HFFc6 (cell line): Measurements from ENCODE around the gene LIPC. TPM values are rescaled to one million over a fixed set of nuclear protein-coding genes. Genes with fewer than 3 reads are reported as not detected.

Experiments used
- DNase-seq: peaks from one replicate; pipeline ENCODE4 v3.0.0-alpha.2; 2018
- H3K27ac Mint-ChIP-seq: 2 replicates; pipeline ENCODE4 v1.8.0; 2020; ENCODE audit warnings: mild to moderate bottlenecking, mixed read lengths
- H3K27me3 Mint-ChIP-seq: 2 replicates; pipeline ENCODE4 v1.8.0; 2021; ENCODE audit warnings: mild to moderate bottlenecking, moderate library complexity, mixed read lengths; ENCODE audit not compliant: insufficient read depth
- H3K36me3 Mint-ChIP-seq: 2 replicates; pipeline ENCODE4 v1.8.0; 2021; ENCODE audit warnings: low read depth, mixed read lengths
- H3K4me1 Mint-ChIP-seq: 2 replicates; pipeline ENCODE4 v1.8.0; 2020; ENCODE audit warnings: low read depth, mixed read lengths
- H3K4me3 Mint-ChIP-seq: 2 replicates; pipeline ENCODE4 v1.8.0; 2020; ENCODE audit warnings: mild to moderate bottlenecking, moderate library complexity, mixed read lengths
- H3K9me3 Mint-ChIP-seq: 2 replicates; pipeline ENCODE4 v1.8.0; 2020; ENCODE audit warnings: mild to moderate bottlenecking, mixed read lengths
- total RNA-seq, 6 experiments: library from RNA; stranded (reverse); fragmentation: NEBNext Ultra II Directional; extraction: Animal tissue kit (Norgen Biotek cat#: 25700); gene quantifications; 2 replicates in 1 of 6; 3 replicates in 5 of 6; pipeline ENCODE4 v1.2.3, GENCODE V29; 2021
- TF ChIP-seq, protein P1 (sequence below): fragments of 200-600 bp; sonication (generic); IDR thresholded peaks from 2 replicates; pipeline ENCODE4 v1.5.0; 2021; ENCODE audit warnings: antibody characterized with exemption, mild to moderate bottlenecking

Gene LIPC
- total RNA-seq, 6 experiments from 2014 or later = not detected

DNA sequence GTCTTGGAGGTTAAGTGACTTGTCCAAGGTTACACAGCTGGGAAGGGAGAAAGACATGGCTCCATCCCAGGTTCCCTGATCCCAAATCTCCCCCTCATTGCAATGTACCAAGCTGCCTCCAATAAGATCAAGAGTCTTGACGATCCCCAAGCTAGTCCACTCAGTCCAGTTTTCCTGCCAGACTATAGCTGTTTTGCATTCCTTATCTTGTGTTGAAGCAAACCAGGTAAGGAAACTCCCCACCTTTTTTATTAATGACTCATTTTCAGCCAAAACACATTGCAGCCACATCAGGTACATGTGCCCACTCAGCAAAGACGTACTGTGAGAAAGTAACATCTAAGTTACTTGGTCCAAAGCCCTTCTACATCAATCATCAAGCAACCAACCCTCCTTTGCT lies 41.9 kb downstream of the LIPC start:
- peaks cover 77% of the 10 kb centered on the region for H3K4me1 Mint-ChIP-seq
- 0 out of 2 replicates have a peak overlapping the region, but pooled peaks have one; percentile 2 for H3K4me3 Mint-ChIP-seq
- peak; percentile 62 for DNase-seq
- peak overlapping the region; percentile 58 for H3K27ac Mint-ChIP-seq
- H3K9me3 Mint-ChIP-seq = no peaks in the 10 kb centered on the region
- TF ChIP-seq, protein P1, sequence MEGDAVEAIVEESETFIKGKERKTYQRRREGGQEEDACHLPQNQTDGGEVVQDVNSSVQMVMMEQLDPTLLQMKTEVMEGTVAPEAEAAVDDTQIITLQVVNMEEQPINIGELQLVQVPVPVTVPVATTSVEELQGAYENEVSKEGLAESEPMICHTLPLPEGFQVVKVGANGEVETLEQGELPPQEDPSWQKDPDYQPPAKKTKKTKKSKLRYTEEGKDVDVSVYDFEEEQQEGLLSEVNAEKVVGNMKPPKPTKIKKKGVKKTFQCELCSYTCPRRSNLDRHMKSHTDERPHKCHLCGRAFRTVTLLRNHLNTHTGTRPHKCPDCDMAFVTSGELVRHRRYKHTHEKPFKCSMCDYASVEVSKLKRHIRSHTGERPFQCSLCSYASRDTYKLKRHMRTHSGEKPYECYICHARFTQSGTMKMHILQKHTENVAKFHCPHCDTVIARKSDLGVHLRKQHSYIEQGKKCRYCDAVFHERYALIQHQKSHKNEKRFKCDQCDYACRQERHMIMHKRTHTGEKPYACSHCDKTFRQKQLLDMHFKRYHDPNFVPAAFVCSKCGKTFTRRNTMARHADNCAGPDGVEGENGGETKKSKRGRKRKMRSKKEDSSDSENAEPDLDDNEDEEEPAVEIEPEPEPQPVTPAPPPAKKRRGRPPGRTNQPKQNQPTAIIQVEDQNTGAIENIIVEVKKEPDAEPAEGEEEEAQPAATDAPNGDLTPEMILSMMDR = no peak
- H3K27me3 Mint-ChIP-seq = peaks cover 3% of the 10 kb centered on the region; the same call in 1 of the 2 replicates
- H3K36me3 Mint-ChIP-seq = no peaks in the 10 kb centered on the region

DNA sequence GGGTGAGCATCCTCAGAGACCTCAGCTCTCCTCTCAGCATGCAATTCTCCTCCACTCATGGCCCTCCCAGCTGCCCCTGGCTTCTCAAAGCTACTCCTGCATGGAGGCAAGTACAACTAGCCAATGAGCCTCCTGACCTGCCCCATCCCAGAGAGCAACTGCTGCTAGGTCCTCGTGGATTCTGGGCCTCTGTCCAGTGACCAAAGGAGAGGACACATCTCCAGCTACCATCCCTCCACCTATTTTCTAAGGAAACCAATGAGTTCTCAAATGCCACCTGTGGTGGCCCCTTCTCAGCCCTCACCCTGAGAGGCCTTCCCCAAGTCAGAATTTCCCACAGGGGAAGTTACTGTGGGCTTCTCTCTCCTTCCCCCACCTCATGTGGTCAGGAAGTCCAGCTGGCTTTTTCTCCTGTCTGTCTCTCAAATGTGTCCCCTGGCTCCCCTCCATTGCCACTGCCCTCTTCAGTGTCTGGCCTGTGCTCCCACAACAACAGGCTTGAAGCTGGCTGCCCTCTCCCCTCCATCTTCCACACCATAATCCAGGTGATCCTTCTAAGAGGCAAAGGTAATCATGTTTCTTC lies 43.0 kb downstream of the LIPC start:
- DNase-seq = no peak
- Mint-ChIP-seq H3K4me1 (peaks cover 65% of the 10 kb centered on the region), H3K36me3 (no peaks in the 10 kb centered on the region), H3K9me3 (no peaks in the 10 kb centered on the region), H3K27me3 (peaks cover 3% of the 10 kb centered on the region; the same call in 1 of the 2 replicates), H3K4me3 (no peak overlapping the region), H3K27ac (peak overlapping the region; percentile 48; the same call in 1 of the 2 replicates)
- TF ChIP-seq, protein P1 = no peak

DNA sequence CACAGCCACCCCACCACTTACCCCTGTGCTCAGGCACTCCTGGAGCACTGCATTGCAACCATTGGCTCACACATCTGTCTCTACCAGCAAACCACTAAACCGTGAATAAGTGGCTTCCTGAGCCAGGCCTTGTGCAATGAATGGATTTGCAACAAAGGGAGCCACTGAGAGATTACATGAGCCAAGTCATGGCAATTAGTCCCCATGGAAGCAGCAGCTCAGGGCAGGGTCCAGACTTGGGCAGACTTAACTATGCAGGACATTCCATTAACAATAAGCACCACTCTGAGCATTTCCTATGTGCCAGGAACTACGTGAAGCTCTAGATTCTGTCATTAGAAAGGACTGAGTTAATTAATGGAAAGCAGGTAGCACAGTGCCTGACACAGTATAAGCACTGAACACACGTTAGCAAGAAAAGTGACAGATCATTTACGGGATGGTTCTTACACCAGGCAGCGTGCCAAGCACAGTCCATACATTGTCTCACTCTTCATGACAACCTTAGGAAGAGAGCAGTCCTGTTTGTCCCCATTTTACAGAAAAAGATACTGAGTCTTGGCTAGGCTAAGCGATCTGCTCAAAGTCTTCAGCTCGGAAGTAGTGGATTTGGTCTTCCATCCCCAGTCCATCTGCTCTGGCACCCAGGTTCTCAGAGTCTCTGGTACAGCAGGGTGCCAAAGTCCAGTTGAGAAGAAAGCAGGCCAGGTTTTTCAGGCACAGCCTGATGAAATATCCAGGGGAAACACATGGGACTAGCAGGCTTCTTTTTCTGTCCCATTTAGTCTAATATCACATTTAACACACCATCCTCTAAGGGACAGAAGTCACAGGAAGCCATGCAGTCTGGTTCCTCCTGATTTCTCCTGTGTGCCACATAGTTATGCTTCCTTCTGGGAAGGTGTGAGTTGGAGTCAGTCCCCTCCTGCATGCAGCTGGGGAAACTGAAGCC lies 44.1 kb downstream of the LIPC start:
- no peak overlapping the region for H3K4me3 Mint-ChIP-seq

DNA sequence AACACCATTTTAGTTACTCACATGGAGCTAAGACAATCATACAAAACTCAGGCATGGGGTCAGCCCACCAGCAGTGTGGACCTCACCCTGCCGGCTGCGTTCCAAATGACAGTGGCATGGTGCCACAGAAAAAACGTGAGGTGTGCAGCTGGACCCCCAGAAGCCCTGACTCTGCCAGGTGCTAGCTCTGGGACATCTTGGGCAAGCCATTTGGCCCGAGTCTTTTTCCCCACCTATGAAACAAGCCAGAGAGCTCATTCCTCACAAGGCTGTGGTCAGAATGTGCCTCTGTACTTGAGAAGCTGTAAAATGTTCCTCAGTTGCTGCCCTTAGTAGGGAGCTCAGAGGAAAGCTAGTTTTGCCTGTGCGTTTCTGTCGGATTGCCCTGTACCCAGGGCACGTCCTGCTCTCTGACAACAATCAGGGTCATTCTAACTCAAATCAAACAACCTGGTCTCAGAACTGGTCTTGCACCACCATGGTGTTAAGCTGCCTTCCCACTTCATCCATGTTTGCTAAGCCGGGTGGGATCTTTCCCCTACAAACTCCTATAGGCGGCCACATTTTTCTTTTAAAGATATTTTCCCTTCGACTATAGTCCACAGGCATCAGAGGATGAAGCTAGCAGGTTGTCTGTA lies 44.9 kb downstream of the LIPC start:
- Mint-ChIP-seq H3K36me3 (no peaks in the 10 kb centered on the region), H3K27ac (no peak overlapping the region; the same call in 1 of the 2 replicates), H3K4me3 (no peak overlapping the region), H3K27me3 (peaks cover 2% of the 10 kb centered on the region; the same call in 1 of the 2 replicates), H3K9me3 (no peaks in the 10 kb centered on the region), H3K4me1 (peaks cover 49% of the 10 kb centered on the region)
- TF ChIP-seq, protein P1 = no peak
- no peak for DNase-seq

More for the DNA sequence above, 44.1 kb downstream of the LIPC start:
- peaks cover 55% of the 10 kb centered on the region for H3K4me1 Mint-ChIP-seq
- no peaks in the 10 kb centered on the region for H3K9me3 Mint-ChIP-seq
- H3K27ac Mint-ChIP-seq = peak overlapping the region; percentile 48
- peak; percentile 56 for DNase-seq
- TF ChIP-seq, protein P1 = no peak
- no peaks in the 10 kb centered on the region for H3K36me3 Mint-ChIP-seq
- peaks cover 2% of the 10 kb centered on the region; the same call in 1 of the 2 replicates for H3K27me3 Mint-ChIP-seq

DNA sequence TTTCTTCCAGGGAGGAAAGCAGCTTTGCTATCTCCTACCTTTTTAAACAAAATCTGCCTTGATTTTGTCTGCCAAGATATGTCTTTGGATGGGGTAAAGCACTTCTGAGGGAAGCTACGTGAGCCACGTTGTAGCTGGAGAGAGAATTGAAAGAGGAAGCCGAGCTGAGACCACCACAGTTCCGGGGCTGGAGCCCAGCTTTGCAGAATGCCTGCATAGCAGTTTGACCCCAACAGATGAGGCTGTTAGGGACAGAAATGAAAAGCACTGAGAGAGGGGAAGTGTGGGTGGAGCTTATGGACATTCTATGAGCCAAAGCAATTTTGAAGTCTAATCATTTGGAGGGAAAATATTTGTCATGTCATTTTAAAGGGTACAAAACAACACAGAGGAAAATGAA lies 45.4 kb downstream of the LIPC start:
- Mint-ChIP-seq H3K27ac (peak overlapping the region; percentile 39; the same call in 1 of the 2 replicates), H3K9me3 (no peaks in the 10 kb centered on the region), H3K4me3 (no peak overlapping the region), H3K36me3 (no peaks in the 10 kb centered on the region), H3K4me1 (peaks cover 47% of the 10 kb centered on the region), H3K27me3 (peaks cover 2% of the 10 kb centered on the region; the same call in 1 of the 2 replicates)
- TF ChIP-seq, protein P1 = no peak
- DNase-seq = no peak
